Aorta (tissue), 5 donors: Measurements from ENCODE around the gene ODAD2. TPM values are rescaled to one million over a fixed set of nuclear protein-coding genes. Genes with fewer than 3 reads are reported as not detected.
"Not testable (repeated sequence)": the region's sequence is repeated elsewhere in the genome, so short reads cannot be mapped to it uniquely, and the experiment has no call there.

Experiments
- ATAC-seq: fragments of 200-7000 bp; cut with Tn5 transposase; one replicate; pipeline ENCODE4 v1.9.1; 2022; ENCODE audit warnings: moderate library complexity; ENCODE audit not compliant: low FRiP score
- DNase-seq, 2 donors: peaks; one replicate each; pipeline ENCODE4 v3.0.0-alpha.2; 2020
- H3K27ac ChIP-seq, 2 donors: one replicate each; pipeline ENCODE4 v1.5.1; 2013; ENCODE audit warnings: low read length in 2 of 2, mild to moderate bottlenecking in 2 of 2, moderate library complexity in 2 of 2, control low read depth in 1 of 2, inconsistent platforms in 1 of 2, low read depth in 1 of 2
- H3K27me3 ChIP-seq, 2 donors: one replicate each; pipeline ENCODE4 v1.6.1; 2013; ENCODE audit warnings: control low read depth in 1 of 2, low read length in 1 of 2, mild to moderate bottlenecking in 1 of 2, moderate library complexity in 1 of 2; ENCODE audit not compliant: insufficient read depth in 2 of 2, control insufficient read depth in 1 of 2
- H3K36me3 ChIP-seq, 2 donors: one replicate each; pipeline ENCODE4 v1.6.1; 2013; ENCODE audit warnings: control low read depth in 1 of 2, low read length in 1 of 2, mild to moderate bottlenecking in 1 of 2; ENCODE audit not compliant: insufficient read depth in 2 of 2, control insufficient read depth in 1 of 2
- H3K4me1 ChIP-seq, 2 donors: one replicate each; pipeline ENCODE4 v1.6.1; 2013; ENCODE audit warnings: low read length in 2 of 2, control low read depth in 1 of 2, mild to moderate bottlenecking in 1 of 2, moderate library complexity in 1 of 2; ENCODE audit not compliant: insufficient read depth in 2 of 2, control insufficient read depth in 1 of 2
- H3K4me3 ChIP-seq, 2 donors: one replicate each; pipeline ENCODE4 v1.5.1; 2013; ENCODE audit warnings: low read length in 2 of 2, control low read depth in 1 of 2, mild to moderate bottlenecking in 1 of 2
- H3K9me3 ChIP-seq: one replicate; pipeline ENCODE4 v1.6.1; 2013; ENCODE audit warnings: mild to moderate bottlenecking, low read length; ENCODE audit not compliant: control insufficient read depth
- WGBS, 2 donors: extraction: QIAGEN DNeasy Blood & Tissue Kit; methylation state at CpG; one replicate each; pipeline ENCODE4 v1.1.7; 2013; 5-methylcytosine and 5-hydroxymethylcytosine counted together
- intact Hi-C, 2 donors: fragments of 100-400 bp; cut with DNase I; formaldehyde crosslinking; loops; one replicate each; pipeline versions ENCODE4 v1.14.2 to v1.15.0; 2022
- polyA plus RNA-seq, 2 donors: library from polyadenylated mRNA; stranded (reverse); fragments of 200-250 nt; gene quantifications; one replicate each; pipeline ENCODE4 v1.2.3, GENCODE V29; 2013
- total RNA-seq, 2 donors: library from RNA; stranded (reverse); fragmentation: NEBNext Ultra II Directional; extraction: Animal tissue kit (Norgen Biotek cat#: 25700); gene quantifications; one replicate each; pipeline ENCODE4 v1.2.1, GENCODE V29; 2021
- donor health status: healthy with polysubstance abuse.
- donor health status: Bipolar disorder and iron deficiency.
- donor health status: DM: no; HTN: no; CAD: no.
- donor health status: DM: no; HTN: no; CAD: no.
- donor health status: DM: yes; HTN: yes; CAD: no.

ODAD2 gene
- total and polyA plus RNA-seq, 4 donors, result 0.64 to 1.3 (median 0.71) TPM; not detected in 1

DNA sequence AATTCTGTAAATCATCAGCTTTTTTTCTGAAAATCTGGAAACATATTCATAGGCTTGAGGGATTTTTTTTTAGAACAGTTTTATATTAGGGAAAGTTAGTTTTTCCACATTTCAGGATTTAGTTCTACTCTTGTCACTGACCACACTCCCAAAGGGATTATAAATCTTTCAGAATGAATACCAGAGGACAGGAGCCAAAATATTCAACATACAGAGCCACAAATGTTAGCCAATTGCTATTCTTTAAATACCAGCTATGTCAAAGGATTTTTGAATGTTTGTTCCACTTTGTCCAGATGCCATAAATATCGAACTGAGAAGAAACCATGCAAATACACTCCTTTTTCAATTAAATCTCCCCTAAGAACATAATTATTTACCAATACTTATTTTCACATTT lies 50.7 kb downstream of the ODAD2 start:
- no peak overlapping the region for H3K4me3 ChIP-seq
- ATAC-seq, result no peak
- no peaks in the 10 kb centered on the region for H3K9me3 ChIP-seq
- H3K27me3 ChIP-seq, result no peaks in the 10 kb centered on the region
- 2 to 8% methylated on average over 1 of the region's 1 CpG for WGBS, 2 donors
- H3K27ac ChIP-seq, result no peak overlapping the region
- DNase-seq, result no peak
- intact Hi-C loops, result no loop called here
- no peaks in the 10 kb centered on the region for H3K36me3 ChIP-seq
- H3K4me1 ChIP-seq, result peaks cover 0 to 3% of the 10 kb centered on the region in 2 donors

DNA sequence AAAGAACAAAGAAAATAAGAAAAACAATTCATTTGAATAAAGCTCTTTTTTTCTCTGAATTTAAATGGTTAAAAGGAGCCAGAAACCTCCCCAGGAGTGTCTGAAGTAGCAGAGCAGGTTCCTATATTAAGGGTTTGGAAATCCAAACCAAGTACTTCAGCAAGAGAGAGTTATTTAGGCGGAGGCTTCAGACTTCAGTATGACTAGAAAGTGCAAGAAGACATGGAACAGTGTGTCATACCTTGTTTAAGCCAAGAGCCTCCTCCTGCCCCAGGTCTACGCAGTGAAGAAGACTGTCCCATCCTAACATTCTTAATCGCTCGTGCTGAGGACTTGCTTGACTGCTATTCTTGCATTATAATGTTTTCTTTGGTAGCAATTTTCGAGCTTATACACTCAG lies 51.3 kb downstream of the ODAD2 start:
- 26 to 30% methylated on average over 5 of the region's 5 CpGs for WGBS, 2 donors
- H3K4me3 ChIP-seq, result no peak overlapping the region
- no peak for ATAC-seq
- DNase-seq, result no peak
- H3K4me1 ChIP-seq, result peaks cover 0 to 3% of the 10 kb centered on the region in 2 donors
- H3K27ac ChIP-seq, result no peak overlapping the region
- H3K9me3 ChIP-seq, result no peaks in the 10 kb centered on the region
- no peaks in the 10 kb centered on the region for H3K36me3 ChIP-seq
- intact Hi-C loops, result no loop called here
- H3K27me3 ChIP-seq, result no peaks in the 10 kb centered on the region

DNA sequence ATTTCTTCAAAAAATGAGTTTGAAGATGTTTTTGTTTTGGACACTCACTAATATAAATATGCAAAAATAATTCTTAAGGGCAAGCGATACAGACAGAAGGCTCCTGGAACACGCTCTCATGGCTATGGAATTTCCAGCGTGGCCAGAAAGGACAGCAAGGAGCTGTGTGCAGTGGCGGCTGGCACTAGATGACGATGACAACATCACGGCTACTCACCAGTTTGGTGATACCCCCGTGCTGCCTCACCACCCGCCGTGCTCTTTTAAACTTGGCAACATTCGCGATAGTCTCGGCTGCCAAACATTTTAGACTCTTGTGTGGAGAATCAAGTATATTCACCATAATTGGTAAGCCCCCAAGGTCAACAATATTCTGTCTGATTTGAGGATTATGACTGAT lies 54.9 kb downstream of the ODAD2 start:
- Histone ChIP-seq H3K27me3 (no peaks in the 10 kb centered on the region), H3K36me3 (no peaks in the 10 kb centered on the region), H3K9me3 (no peaks in the 10 kb centered on the region), H3K27ac (no peak overlapping the region), H3K4me3 (no peak overlapping the region), H3K4me1 (no peaks in the 10 kb centered on the region)
- DNase-seq (peak; percentile 63 to 79), ATAC-seq (no peak)
- intact Hi-C loops, result no loop called here
- WGBS, 2 donors, result 43 to 47% methylated on average over 12 of the region's 12 CpGs

DNA sequence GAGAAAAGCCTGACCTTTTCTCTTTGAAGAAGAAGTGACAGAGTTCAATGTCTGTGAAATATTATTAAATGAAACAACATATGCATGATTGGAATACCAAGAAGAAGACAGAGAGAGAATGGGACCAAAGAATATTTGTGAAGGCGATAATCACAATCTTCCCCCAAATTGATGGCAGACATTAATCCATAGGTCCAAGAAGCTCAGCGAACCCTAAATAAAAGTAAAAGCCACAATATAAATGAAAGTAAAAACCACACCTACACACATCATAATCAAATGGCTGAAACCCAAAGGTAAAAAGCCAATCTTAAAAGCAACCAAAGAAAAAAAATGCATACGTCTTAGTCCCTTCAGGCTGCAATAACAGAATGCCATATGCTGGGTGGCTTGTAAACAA lies 84.0 kb downstream of the ODAD2 start:
- no peaks in the 10 kb centered on the region for H3K4me1 ChIP-seq
- no peak overlapping the region for H3K4me3 ChIP-seq
- 95 to 96% methylated on average over 3 of the region's 3 CpGs for WGBS, 2 donors
- intact Hi-C loops, result no loop called here
- H3K27ac ChIP-seq, result no peak overlapping the region
- H3K36me3 ChIP-seq, result no peaks in the 10 kb centered on the region
- no peak for ATAC-seq
- H3K27me3 ChIP-seq, result no peaks in the 10 kb centered on the region
- H3K9me3 ChIP-seq, result no peaks in the 10 kb centered on the region
- DNase-seq, result no peak

DNA sequence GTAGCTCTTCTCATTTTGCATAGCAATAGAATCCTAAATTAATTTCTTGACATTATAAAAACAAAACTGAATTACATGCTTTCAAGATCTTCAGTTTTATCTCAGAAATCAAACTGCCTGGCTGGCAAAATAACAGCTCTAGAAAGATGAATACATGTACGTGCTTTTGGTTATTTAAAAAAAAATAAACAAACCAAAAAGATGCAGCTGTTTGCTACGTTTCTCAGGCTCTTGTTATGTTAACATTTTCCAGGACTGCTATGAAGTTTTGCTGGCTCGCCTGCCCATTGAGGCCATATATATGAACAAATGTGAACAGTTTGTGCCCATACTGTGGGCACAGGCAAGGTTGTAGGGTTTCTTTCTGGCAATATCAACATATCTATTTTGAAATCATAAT lies 86.6 kb downstream of the ODAD2 start:
- DNase-seq, result no peak
- H3K4me1 ChIP-seq, result no peaks in the 10 kb centered on the region
- no peaks in the 10 kb centered on the region for H3K27me3 ChIP-seq
- WGBS, 2 donors, result 44 to 45% methylated on average over 3 of the region's 3 CpGs
- no peaks in the 10 kb centered on the region for H3K9me3 ChIP-seq
- intact Hi-C loops, result no loop called here
- no peaks in the 10 kb centered on the region for H3K36me3 ChIP-seq
- H3K27ac ChIP-seq, result no peak overlapping the region
- no peak for ATAC-seq
- no peak overlapping the region for H3K4me3 ChIP-seq

- ATAC-seq (no peak), DNase-seq (no peak)
- Histone ChIP-seq H3K9me3 (no peaks in the 10 kb centered on the region), H3K27ac (no peak overlapping the region), H3K36me3 (no peaks in the 10 kb centered on the region), H3K27me3 (no peaks in the 10 kb centered on the region), H3K4me1 (no peaks in the 10 kb centered on the region), H3K4me3 (no peak overlapping the region)
- intact Hi-C loops, result no loop called here
- WGBS, 2 donors, result 57 to 73% methylated on average over 4 of the region's 4 CpGs
Observed at GRCh38 chr10:27911539-27911938, 87.3 kb downstream of the ODAD2 start.

- ATAC-seq (no peak), DNase-seq (no peak)
- Histone ChIP-seq H3K27me3 (no peaks in the 10 kb centered on the region), H3K9me3 (no peaks in the 10 kb centered on the region), H3K4me1 (no peaks in the 10 kb centered on the region), H3K27ac (no peak overlapping the region), H3K36me3 (no peaks in the 10 kb centered on the region), H3K4me3 (no peak overlapping the region)
- WGBS, 2 donors, result 53 to 56% methylated on average over 9 of the region's 9 CpGs
- intact Hi-C loops, result no loop called here
Observed at GRCh38 chr10:27911011-27911410, 87.9 kb downstream of the ODAD2 start.

DNA sequence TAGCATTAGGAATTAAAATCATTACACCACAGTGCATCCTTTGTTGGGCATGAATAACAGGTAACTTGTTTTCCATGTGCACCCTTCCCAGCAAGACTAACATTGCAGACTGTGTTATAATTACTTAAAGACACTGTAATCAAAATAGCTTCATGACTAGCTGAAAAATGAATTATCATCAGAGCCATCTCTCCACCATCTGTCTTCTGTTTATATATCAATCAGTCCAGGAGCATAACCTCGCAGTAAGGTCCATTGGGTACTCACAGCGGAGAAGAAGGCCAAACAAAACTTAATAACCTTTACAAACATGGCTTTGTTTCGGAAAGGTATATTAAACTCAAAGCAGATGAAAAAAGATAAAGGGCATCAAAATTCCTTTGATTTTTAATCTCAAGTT lies 90.6 kb downstream of the ODAD2 start:
- DNase-seq (no peak), ATAC-seq (no peak)
- Histone ChIP-seq H3K36me3 (no peaks in the 10 kb centered on the region), H3K27ac (no peak overlapping the region), H3K9me3 (no peaks in the 10 kb centered on the region), H3K4me1 (no peaks in the 10 kb centered on the region), H3K4me3 (no peak overlapping the region), H3K27me3 (no peaks in the 10 kb centered on the region)
- intact Hi-C loops, result no loop called here
- 70 to 75% methylated on average over 3 of the region's 3 CpGs for WGBS, 2 donors

GRCh38 chr10:27899485-27899884 lies 99.4 kb downstream of the ODAD2 start:
- H3K4me3 ChIP-seq, ATAC-seq, H3K27ac ChIP-seq, H3K27me3 ChIP-seq, H3K9me3 ChIP-seq, H3K36me3 ChIP-seq, DNase-seq, intact Hi-C loops, H3K4me1 ChIP-seq: not testable (repeated sequence)
- 44 to 51% methylated on average over 6 of the region's 6 CpGs for WGBS, 2 donors
